CD4-positive, CD25-positive, alpha-beta regulatory T cell (primary cell): ENCODE data around the gene MYD88. TPM values are rescaled to one million over a fixed set of nuclear protein-coding genes. Genes with fewer than 3 reads are reported as not detected.

Experiments
- ATAC-seq, 2 donors: fragments of 150-1000 bp; cut with Tn5 transposase; one replicate each; pipeline ENCODE4 v1.10.0; 2021; ENCODE audit warnings: low read depth in 2 of 2, moderate number of reproducible peaks in 2 of 2, moderate library complexity in 1 of 2
- DNase-seq, 3 donors: peaks; one replicate each; pipeline versions ENCODE4 v3.0.0 to v3.0.0-alpha.2; 2012 to 2022; ENCODE audit warnings: mixed read lengths in 1 of 3
- H3K27ac ChIP-seq: one replicate; pipeline ENCODE4 v1.7.0; 2013; ENCODE audit warnings: mild to moderate bottlenecking, low read length; ENCODE audit not compliant: insufficient read depth, poor library complexity, severe bottlenecking
- H3K27me3 ChIP-seq: one replicate; pipeline ENCODE4 v1.7.0; 2013; ENCODE audit warnings: low read length; ENCODE audit not compliant: control insufficient read depth, insufficient read depth
- H3K36me3 ChIP-seq: one replicate; pipeline ENCODE4 v1.7.0; 2013; ENCODE audit warnings: mild to moderate bottlenecking, low read length, moderate library complexity; ENCODE audit not compliant: control insufficient read depth, insufficient read depth
- H3K4me1 ChIP-seq: 2 replicates; pipeline ENCODE4 v1.7.0; 2013; ENCODE audit warnings: mild to moderate bottlenecking, low read length; ENCODE audit not compliant: insufficient read depth, control insufficient read depth, poor library complexity, severe bottlenecking
- H3K4me3 ChIP-seq: one replicate; pipeline ENCODE4 v1.7.0; 2013; ENCODE audit warnings: low read depth, mild to moderate bottlenecking, low read length, moderate library complexity
- H3K9me3 ChIP-seq, 2 experiments: 1 replicate in 1 of 2; 2 replicates in 1 of 2; pipeline ENCODE4 v1.7.0; 2013; ENCODE audit warnings: low read length in 2 of 2, mild to moderate bottlenecking in 1 of 2, moderate library complexity in 1 of 2; ENCODE audit not compliant: control insufficient read depth in 2 of 2
- H3K27ac Mint-ChIP-seq, 3 donors: one replicate each; pipeline ENCODE4 v1.8.0; 2020 to 2022; ENCODE audit warnings: mild to moderate bottlenecking in 3 of 3, mixed read lengths in 3 of 3, moderate library complexity in 2 of 3
- H3K27me3 Mint-ChIP-seq: one replicate; pipeline ENCODE4 v1.8.0; 2022; ENCODE audit warnings: mild to moderate bottlenecking, mixed read lengths
- H3K36me3 Mint-ChIP-seq: one replicate; pipeline ENCODE4 v1.8.0; 2020; ENCODE audit warnings: mixed read lengths
- H3K4me1 Mint-ChIP-seq, 4 donors: one replicate each; pipeline ENCODE4 v1.8.0; 2020 to 2022; ENCODE audit warnings: mixed read lengths in 4 of 4, mild to moderate bottlenecking in 1 of 4
- H3K4me3 Mint-ChIP-seq, 4 donors: one replicate each; pipeline ENCODE4 v1.8.0; 2020 to 2022; ENCODE audit warnings: mild to moderate bottlenecking in 4 of 4, mixed read lengths in 4 of 4, moderate library complexity in 3 of 4
- H3K9me3 Mint-ChIP-seq, 7 donors: one replicate each; pipeline ENCODE4 v1.8.0; 2020 to 2022; ENCODE audit warnings: mixed read lengths in 7 of 7, mild to moderate bottlenecking in 3 of 7, moderate library complexity in 2 of 7
- polyA plus RNA-seq, 4 donors: library from polyadenylated mRNA; unstranded; fragments of 300-500 nt; fragmentation: Illumina TruSeq; gene quantifications; one replicate each; pipeline ENCODE4 v1.2.3, GENCODE V29; 2021
- total RNA-seq: library from RNA; stranded (reverse); gene quantifications from one replicate; pipeline ENCODE4 v1.2.3, GENCODE V29; 2022

MYD88 gene
- total and polyA plus RNA-seq, 5 donors from 2014 or later: 49.9 to 184 (median 126) TPM

- H3K4me1 ChIP-seq: no peaks in the 10 kb centered on the region
- Mint-ChIP-seq H3K27ac (no peak overlapping the region), H3K4me1 (no peaks in the 10 kb centered on the region), H3K27me3 (peaks cover 2% of the 10 kb centered on the region), H3K4me3 (no peak overlapping the region), H3K9me3 (peaks cover 0 to 9% (median 2%) of the 10 kb centered on the region in 7 donors), H3K36me3 (peaks cover 5% of the 10 kb centered on the region)
- ATAC-seq: no peak
- DNase-seq: no peak
- H3K36me3 ChIP-seq: no peaks in the 10 kb centered on the region
- H3K9me3 ChIP-seq: peaks cover 0 to 12% of the 10 kb centered on the region in 2 experiments
- no peak overlapping the region for H3K27ac ChIP-seq
- no peak overlapping the region for H3K4me3 ChIP-seq
- H3K27me3 ChIP-seq: peaks cover 8% of the 10 kb centered on the region
These were observed 28.7 kb upstream of the MYD88 start for GRCh38 chr3:38109580-38110313.

GRCh38 chr3:38110314-38111050 is 28.0 kb upstream of the MYD88 start:
- H3K9me3 ChIP-seq: peaks cover 0 to 8% of the 10 kb centered on the region in 2 experiments
- Mint-ChIP-seq H3K36me3 (peaks cover 5% of the 10 kb centered on the region), H3K9me3 (peaks cover 0 to 4% (median 2%) of the 10 kb centered on the region in 7 donors), H3K4me1 (peaks cover 0 to 5% (median 0%) of the 10 kb centered on the region in 4 donors), H3K4me3 (no peak overlapping the region), H3K27ac (no peak overlapping the region), H3K27me3 (no peaks in the 10 kb centered on the region)
- H3K4me3 ChIP-seq: no peak overlapping the region
- no peaks in the 10 kb centered on the region for H3K4me1 ChIP-seq
- H3K27me3 ChIP-seq: peaks cover 8% of the 10 kb centered on the region
- ATAC-seq (no peak), DNase-seq (no peak)
- H3K27ac ChIP-seq: no peak overlapping the region
- H3K36me3 ChIP-seq: no peaks in the 10 kb centered on the region

GRCh38 chr3:38111201-38111600 is 27.3 kb upstream of the MYD88 start:
- ATAC-seq (no peak), DNase-seq (no peak)
- H3K36me3 ChIP-seq: no peaks in the 10 kb centered on the region
- H3K27me3 ChIP-seq: peaks cover 1% of the 10 kb centered on the region
- H3K9me3 ChIP-seq: peaks cover 0 to under 1% of the 10 kb centered on the region in 2 experiments
- H3K36me3 Mint-ChIP-seq: peaks cover 5% of the 10 kb centered on the region
- H3K4me3 ChIP-seq: no peak overlapping the region
- H3K27ac Mint-ChIP-seq: no peak overlapping the region
- no peaks in the 10 kb centered on the region for H3K9me3 Mint-ChIP-seq
- H3K4me1 Mint-ChIP-seq: peaks cover 0 to 10% (median 0%) of the 10 kb centered on the region in 4 donors
- H3K4me3 Mint-ChIP-seq: no peak overlapping the region
- no peaks in the 10 kb centered on the region for H3K27me3 Mint-ChIP-seq
- no peaks in the 10 kb centered on the region for H3K4me1 ChIP-seq
- H3K27ac ChIP-seq: no peak overlapping the region

GRCh38 chr3:38111696-38112377 is 26.6 kb upstream of the MYD88 start:
- Mint-ChIP-seq H3K4me3 (no peak overlapping the region), H3K36me3 (peaks cover 5% of the 10 kb centered on the region), H3K4me1 (peaks cover 0 to 10% (median 0%) of the 10 kb centered on the region in 4 donors), H3K27ac (no peak overlapping the region), H3K27me3 (no peaks in the 10 kb centered on the region), H3K9me3 (no peaks in the 10 kb centered on the region)
- H3K9me3 ChIP-seq: no peaks in the 10 kb centered on the region
- no peak for DNase-seq
- H3K4me3 ChIP-seq: no peak overlapping the region
- ATAC-seq: no peak
- no peak overlapping the region for H3K27ac ChIP-seq
- no peaks in the 10 kb centered on the region for H3K4me1 ChIP-seq
- H3K36me3 ChIP-seq: no peaks in the 10 kb centered on the region
- H3K27me3 ChIP-seq: no peaks in the 10 kb centered on the region

- Mint-ChIP-seq H3K4me3 (no peak overlapping the region), H3K27ac (no peak overlapping the region), H3K36me3 (peaks cover 5% of the 10 kb centered on the region), H3K4me1 (peaks cover 0 to 10% (median 0%) of the 10 kb centered on the region in 4 donors), H3K27me3 (no peaks in the 10 kb centered on the region), H3K9me3 (no peaks in the 10 kb centered on the region)
- H3K4me1 ChIP-seq: no peaks in the 10 kb centered on the region
- no peaks in the 10 kb centered on the region for H3K27me3 ChIP-seq
- ATAC-seq (no peak), DNase-seq (no peak)
- H3K9me3 ChIP-seq: no peaks in the 10 kb centered on the region
- no peaks in the 10 kb centered on the region for H3K36me3 ChIP-seq
- no peak overlapping the region for H3K4me3 ChIP-seq
- H3K27ac ChIP-seq: no peak overlapping the region
These were observed 26.1 kb upstream of the MYD88 start for GRCh38 chr3:38112378-38112761.

- Mint-ChIP-seq H3K27me3 (no peaks in the 10 kb centered on the region), H3K4me1 (peaks cover 0 to 19% (median 7%) of the 10 kb centered on the region in 4 donors), H3K9me3 (no peaks in the 10 kb centered on the region), H3K27ac (no peak overlapping the region), H3K4me3 (no peak overlapping the region), H3K36me3 (peaks cover 3% of the 10 kb centered on the region)
- DNase-seq: no peak
- Histone ChIP-seq H3K4me3 (no peak overlapping the region), H3K9me3 (no peaks in the 10 kb centered on the region), H3K27me3 (no peaks in the 10 kb centered on the region), H3K36me3 (no peaks in the 10 kb centered on the region), H3K4me1 (no peaks in the 10 kb centered on the region), H3K27ac (no peak overlapping the region)
- ATAC-seq: no peak
These were observed 24.2 kb upstream of the MYD88 start for GRCh38 chr3:38114052-38114874.
